ENCODE data around the gene MID1.

Gene MID1

GRCh38 chrX:10631416-10632145 lies 11.2 kb upstream of the MID1 start:
- H3K36me3 Mint-ChIP-seq = no peaks in the 10 kb centered on the region
- H3K27ac Mint-ChIP-seq = no peak overlapping the region
- H3K9me3 Mint-ChIP-seq = no peaks in the 10 kb centered on the region
- H3K27me3 Mint-ChIP-seq = peaks cover 9% of the 10 kb centered on the region
- no peak for ATAC-seq (ENCODE audit: low read depth)
- H3K4me1 Mint-ChIP-seq = no peaks in the 10 kb centered on the region
- no peak for DNase-seq (ENCODE audit: low spot score in 2 of 2)
- no peak overlapping the region for H3K4me3 Mint-ChIP-seq

DNA sequence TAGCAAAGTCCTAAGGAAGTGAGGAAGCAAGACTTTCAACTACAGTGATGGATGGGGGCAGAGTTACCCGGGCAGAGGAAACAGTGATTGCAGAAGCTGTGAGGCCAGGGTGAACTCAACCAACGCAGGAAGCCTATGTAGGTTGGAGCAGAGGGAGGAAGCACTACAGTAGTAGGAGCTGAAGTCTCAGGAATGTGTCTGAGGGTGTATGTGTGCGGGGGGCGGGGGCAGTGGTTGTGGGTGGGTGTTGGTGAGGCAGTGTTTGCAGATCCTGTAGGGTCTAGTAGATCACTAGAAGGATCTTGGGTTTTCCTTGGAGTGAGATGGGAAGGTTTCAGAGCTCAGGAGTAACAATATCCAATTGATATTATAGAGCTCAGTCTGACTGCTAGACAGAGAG lies 9.9 kb upstream of the MID1 start:
- Mint-ChIP-seq H3K27ac (no peak overlapping the region), H3K27me3 (peaks cover 9% of the 10 kb centered on the region), H3K4me1 (no peaks in the 10 kb centered on the region), H3K4me3 (no peak overlapping the region), H3K9me3 (no peaks in the 10 kb centered on the region), H3K36me3 (no peaks in the 10 kb centered on the region)
- ATAC-seq (ENCODE audit: low read depth) (no peak), DNase-seq (ENCODE audit: low spot score in 2 of 2) (no peak)

DNA sequence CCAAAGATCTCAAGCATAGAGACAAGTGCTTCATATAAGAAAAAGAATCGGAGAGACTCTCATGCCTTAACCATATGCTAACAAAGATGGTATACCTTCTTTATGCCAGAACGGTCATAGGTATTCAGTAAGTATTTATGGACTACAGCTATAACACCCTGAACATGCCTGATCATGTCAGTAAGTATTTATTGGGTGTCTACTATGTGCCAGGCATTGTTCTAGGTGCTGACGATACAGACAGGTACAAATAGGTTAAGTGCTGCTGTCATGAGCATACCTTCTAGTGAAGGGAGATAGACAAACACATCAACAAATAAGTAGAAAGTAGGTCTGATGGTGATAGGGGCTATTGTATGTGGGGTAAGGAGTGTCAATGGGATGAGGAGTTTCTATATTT lies 9.5 kb upstream of the MID1 start:
- no peak for ATAC-seq (ENCODE audit: low read depth)
- no peak overlapping the region for H3K4me3 Mint-ChIP-seq
- no peaks in the 10 kb centered on the region for H3K9me3 Mint-ChIP-seq
- no peak for DNase-seq (ENCODE audit: low spot score in 2 of 2)
- H3K36me3 Mint-ChIP-seq = no peaks in the 10 kb centered on the region
- no peaks in the 10 kb centered on the region for H3K4me1 Mint-ChIP-seq
- peaks cover 7% of the 10 kb centered on the region for H3K27me3 Mint-ChIP-seq
- no peak overlapping the region for H3K27ac Mint-ChIP-seq

DNA sequence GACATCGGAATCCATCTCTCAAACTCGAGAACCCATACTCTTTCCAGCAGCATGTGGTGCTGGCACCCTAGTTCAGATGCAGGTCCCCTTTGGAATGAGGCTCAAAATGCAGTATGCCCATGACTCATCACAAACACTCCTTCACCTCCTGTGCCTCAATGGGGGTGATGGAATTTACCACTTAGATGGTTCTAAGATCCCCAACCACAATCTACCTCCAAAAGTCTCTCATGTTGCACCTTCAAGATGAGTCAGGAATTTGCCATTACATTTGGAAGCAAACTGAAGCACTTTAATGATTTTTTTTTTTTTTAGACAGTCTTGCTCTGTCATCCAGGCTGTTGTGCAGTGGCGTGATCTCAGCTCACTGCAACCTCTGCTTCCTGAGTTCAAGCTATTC lies 8.5 kb upstream of the MID1 start:
- no peaks in the 10 kb centered on the region for H3K36me3 Mint-ChIP-seq
- H3K9me3 Mint-ChIP-seq = no peaks in the 10 kb centered on the region
- no peak for DNase-seq (ENCODE audit: low spot score in 2 of 2)
- no peak for ATAC-seq (ENCODE audit: low read depth)
- no peaks in the 10 kb centered on the region for H3K4me1 Mint-ChIP-seq
- H3K4me3 Mint-ChIP-seq = no peak overlapping the region
- H3K27ac Mint-ChIP-seq = no peak overlapping the region
- peaks cover 7% of the 10 kb centered on the region for H3K27me3 Mint-ChIP-seq

GRCh38 chrX:10622197-10622596 lies 1.8 kb upstream of the MID1 start:
- Mint-ChIP-seq H3K4me1 (peaks cover 7% of the 10 kb centered on the region), H3K9me3 (no peaks in the 10 kb centered on the region), H3K4me3 (no peak overlapping the region), H3K36me3 (no peaks in the 10 kb centered on the region), H3K27me3 (peaks cover 10% of the 10 kb centered on the region), H3K27ac (no peak overlapping the region)
- ATAC-seq (ENCODE audit: low read depth) = no peak
- DNase-seq (ENCODE audit: low spot score in 2 of 2) = no peak

DNA sequence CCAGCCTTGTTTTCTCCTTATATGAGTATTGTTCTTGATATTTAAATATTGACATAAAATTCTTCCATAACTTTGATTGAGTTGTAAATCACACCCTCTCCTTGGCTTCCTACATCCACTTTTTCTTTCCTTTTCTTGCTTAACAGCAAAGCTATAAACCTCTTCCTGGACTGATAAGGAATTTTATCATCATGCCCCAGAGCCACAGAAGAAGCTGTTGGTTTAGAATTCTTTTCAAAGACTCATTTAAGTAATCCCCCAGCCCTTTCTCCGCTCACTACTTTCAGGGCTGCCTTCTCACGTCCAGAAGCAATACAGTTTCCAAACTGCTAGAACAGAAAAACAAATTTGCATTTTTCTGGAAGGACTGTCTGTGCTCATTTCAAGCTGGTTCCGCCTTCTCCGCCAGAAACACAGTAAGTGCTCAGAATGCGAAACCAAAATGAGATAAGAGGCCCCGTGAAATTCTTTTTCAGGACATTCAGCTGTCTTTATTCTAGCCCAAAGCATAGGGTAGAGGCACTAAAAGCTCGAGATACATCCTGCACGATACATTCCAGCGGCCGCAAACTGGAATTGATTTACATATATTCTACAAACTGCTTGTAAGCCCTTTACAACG lies 849 bp downstream of the MID1 start:
- H3K27ac Mint-ChIP-seq = no peak overlapping the region
- no peaks in the 10 kb centered on the region for H3K36me3 Mint-ChIP-seq
- peak overlapping the region; percentile 80 for H3K4me3 Mint-ChIP-seq
- ATAC-seq (ENCODE audit: low read depth) (peak; percentile 60), DNase-seq (ENCODE audit: low spot score in 2 of 2) (no peak)
- no peaks in the 10 kb centered on the region for H3K9me3 Mint-ChIP-seq
- H3K4me1 Mint-ChIP-seq = peaks cover 10% of the 10 kb centered on the region
- peaks cover 12% of the 10 kb centered on the region for H3K27me3 Mint-ChIP-seq

DNA sequence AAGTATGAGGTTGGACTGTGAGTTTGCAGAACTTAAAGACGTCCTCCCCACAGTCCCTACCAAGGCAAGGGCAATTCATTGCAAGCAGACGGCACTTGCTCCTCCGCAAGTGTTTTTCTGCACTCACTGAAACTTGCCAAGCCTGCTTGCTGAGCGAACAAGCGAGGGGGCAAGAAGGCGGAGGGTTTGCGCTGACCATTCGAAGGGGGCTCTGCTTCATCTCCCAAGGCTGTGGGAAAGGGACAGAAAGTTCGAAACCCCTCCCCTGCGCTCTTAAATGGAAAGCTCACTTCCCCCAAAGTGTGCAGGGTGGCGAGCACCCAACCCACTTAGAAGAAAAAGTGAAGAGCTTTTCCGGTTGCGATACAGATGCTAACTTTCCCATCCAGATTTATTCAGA lies 1.4 kb downstream of the MID1 start:
- ATAC-seq (ENCODE audit: low read depth) = no peak
- H3K4me3 Mint-ChIP-seq = peak overlapping the region; percentile 12
- peaks cover 10% of the 10 kb centered on the region for H3K4me1 Mint-ChIP-seq
- DNase-seq (ENCODE audit: low spot score in 2 of 2) = no peak
- H3K27me3 Mint-ChIP-seq = peaks cover 12% of the 10 kb centered on the region
- H3K36me3 Mint-ChIP-seq = no peaks in the 10 kb centered on the region
- no peak overlapping the region for H3K27ac Mint-ChIP-seq
- no peaks in the 10 kb centered on the region for H3K9me3 Mint-ChIP-seq

GRCh38 chrX:10617999-10618351 lies 2.4 kb downstream of the MID1 start:
- ATAC-seq (ENCODE audit: low read depth) = no peak
- Mint-ChIP-seq H3K4me3 (no peak overlapping the region), H3K9me3 (no peaks in the 10 kb centered on the region), H3K36me3 (no peaks in the 10 kb centered on the region), H3K4me1 (peaks cover 10% of the 10 kb centered on the region), H3K27me3 (peaks cover 12% of the 10 kb centered on the region), H3K27ac (no peak overlapping the region)
- DNase-seq (ENCODE audit: low spot score in 2 of 2) = no peak

DNA sequence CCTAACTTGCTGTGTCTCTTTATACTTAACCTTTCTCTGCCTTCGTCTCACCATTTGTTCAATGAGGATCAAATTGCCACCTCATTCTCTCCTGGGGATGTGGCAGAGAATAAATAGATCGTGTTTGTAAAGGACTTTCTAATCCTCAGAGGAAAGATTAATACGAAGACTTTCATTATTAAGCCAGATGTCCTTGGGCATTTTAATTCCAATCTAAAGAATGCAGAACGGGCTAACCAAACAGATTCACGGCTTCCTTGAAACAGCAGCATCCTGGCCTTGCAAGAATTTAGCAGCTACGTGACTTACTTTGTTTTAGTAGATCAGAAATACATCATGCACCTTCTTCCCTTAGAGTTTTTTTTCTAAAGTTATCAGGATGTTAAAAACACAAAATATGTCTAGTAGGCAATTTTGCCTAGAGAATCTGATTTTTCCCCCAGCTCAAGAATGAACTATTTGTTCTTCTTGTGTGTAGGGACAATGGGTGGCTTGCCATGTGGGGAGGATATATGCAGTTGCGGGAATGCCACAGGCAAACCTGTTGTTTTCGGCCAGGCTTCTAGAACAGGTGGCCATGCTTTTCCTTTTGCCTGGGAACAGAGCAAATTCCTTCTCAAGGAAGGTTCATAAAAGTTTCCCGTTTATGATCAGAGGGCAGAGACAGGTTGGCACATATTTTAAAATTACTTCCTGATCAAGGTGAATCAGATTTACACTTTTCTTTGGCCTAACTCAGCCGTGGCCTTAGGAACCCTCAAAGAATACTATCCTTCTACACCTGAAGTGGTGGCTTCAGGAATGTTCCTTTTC lies 3.0 kb downstream of the MID1 start:
- Mint-ChIP-seq H3K27me3 (peaks cover 12% of the 10 kb centered on the region), H3K27ac (no peak overlapping the region), H3K4me1 (peaks cover 10% of the 10 kb centered on the region), H3K9me3 (no peaks in the 10 kb centered on the region), H3K4me3 (no peak overlapping the region), H3K36me3 (no peaks in the 10 kb centered on the region)
- no peak for ATAC-seq (ENCODE audit: low read depth)
- no peak for DNase-seq (ENCODE audit: low spot score in 2 of 2)

DNA sequence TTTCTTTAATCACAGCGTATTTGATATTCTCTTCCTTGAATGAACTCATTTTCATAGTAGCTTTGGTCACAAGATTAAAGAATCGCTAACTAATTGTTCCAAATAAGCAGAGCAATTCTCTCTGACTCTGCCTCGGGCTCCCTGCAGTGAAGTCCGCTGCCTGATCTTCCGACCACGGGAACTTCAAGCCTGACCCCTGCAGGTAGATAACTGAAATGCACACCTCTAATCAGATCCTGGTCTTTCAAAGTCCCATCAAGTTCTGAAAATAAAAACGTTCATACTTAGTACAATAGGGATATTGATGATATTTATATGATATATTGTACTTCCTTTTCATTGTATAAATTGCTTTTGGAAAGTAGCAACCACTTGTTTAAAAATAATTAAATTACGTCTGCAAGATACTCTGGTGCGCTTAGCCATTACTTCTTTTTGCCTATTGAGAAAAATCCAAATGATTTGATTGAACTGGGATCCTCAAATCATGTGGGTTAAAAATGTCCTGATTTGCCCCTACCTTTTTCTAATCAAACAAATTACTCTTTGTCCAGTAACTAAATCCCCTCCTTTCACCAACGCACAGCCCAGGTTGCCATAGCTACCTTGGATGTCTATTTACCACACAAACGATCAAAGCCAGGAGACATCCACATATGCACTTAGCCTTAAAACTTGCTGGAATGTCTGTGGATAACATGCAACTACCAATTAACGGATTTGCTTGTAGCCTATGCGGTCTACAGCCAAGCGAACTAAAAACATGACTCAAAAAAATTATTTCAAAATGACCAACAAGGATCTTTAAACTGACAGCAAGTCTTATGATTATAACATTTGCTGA lies 4.2 kb downstream of the MID1 start:
- DNase-seq (ENCODE audit: low spot score in 2 of 2) = no peak
- ATAC-seq (ENCODE audit: low read depth) = peak; percentile 50
- no peak overlapping the region for H3K27ac Mint-ChIP-seq
- H3K36me3 Mint-ChIP-seq = no peaks in the 10 kb centered on the region
- H3K4me3 Mint-ChIP-seq = no peak overlapping the region
- H3K4me1 Mint-ChIP-seq = peaks cover 10% of the 10 kb centered on the region
- no peaks in the 10 kb centered on the region for H3K9me3 Mint-ChIP-seq
- H3K27me3 Mint-ChIP-seq = peaks cover 10% of the 10 kb centered on the region

DNA sequence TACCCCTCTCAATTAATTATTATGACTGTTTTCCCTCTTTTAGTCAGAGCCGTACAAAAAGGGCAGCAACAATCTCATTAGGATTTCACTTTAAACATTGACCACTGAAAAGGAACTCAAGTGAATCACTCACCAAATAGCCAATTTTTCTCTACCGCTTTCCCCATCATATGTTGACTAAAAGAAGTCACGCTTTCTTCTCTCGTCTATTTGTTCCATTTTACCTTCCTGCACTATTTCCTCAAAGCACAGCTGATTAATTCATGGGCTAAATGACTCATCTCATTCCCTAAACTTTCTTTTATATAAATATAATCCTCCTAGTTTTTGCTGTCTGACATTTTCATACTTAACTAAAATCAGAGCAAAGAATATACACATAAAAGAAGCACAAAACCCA lies 8.2 kb downstream of the MID1 start:
- no peak for DNase-seq (ENCODE audit: low spot score in 2 of 2)

GRCh38 chrX:10611441-10612090 lies 8.8 kb downstream of the MID1 start:
- Mint-ChIP-seq H3K9me3 (no peaks in the 10 kb centered on the region), H3K4me3 (no peak overlapping the region), H3K4me1 (peaks cover 2% of the 10 kb centered on the region), H3K27ac (no peak overlapping the region), H3K36me3 (no peaks in the 10 kb centered on the region), H3K27me3 (peaks cover 3% of the 10 kb centered on the region)
- no peak for DNase-seq (ENCODE audit: low spot score in 2 of 2)
- ATAC-seq (ENCODE audit: low read depth) = no peak

More for the DNA sequence above, 8.2 kb downstream of the MID1 start:
- ATAC-seq (ENCODE audit: low read depth) = no peak
- Mint-ChIP-seq H3K27ac (no peak overlapping the region), H3K27me3 (peaks cover 3% of the 10 kb centered on the region), H3K4me1 (peaks cover 2% of the 10 kb centered on the region), H3K9me3 (no peaks in the 10 kb centered on the region), H3K36me3 (no peaks in the 10 kb centered on the region), H3K4me3 (no peak overlapping the region)

DNA sequence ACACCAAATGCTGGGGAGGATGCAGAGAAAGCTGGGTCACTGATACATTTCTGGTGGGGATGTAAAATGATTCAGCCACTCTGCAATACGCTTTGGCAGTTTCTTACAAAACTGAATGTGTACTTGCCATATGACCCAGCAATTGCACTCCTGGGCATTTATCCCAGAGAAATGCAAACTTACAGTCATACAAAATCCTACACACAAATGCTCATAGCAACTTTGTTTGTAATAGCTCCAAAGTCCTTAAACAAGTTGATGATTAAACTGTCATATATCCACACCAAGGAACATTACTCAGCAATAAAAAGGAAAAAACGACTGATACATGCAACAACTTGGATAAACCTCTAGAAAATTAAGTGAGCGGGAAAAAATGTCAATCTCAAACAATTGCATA lies 12.3 kb downstream of the MID1 start:
- no peak overlapping the region for H3K4me3 Mint-ChIP-seq

More for the DNA sequence above, 12.3 kb downstream of the MID1 start:
- Mint-ChIP-seq H3K27ac (no peak overlapping the region), H3K27me3 (no peaks in the 10 kb centered on the region), H3K9me3 (no peaks in the 10 kb centered on the region), H3K4me1 (no peaks in the 10 kb centered on the region), H3K36me3 (no peaks in the 10 kb centered on the region)
- DNase-seq (ENCODE audit: low spot score in 2 of 2) (no peak), ATAC-seq (ENCODE audit: low read depth) (no peak)

Data from memory B cell (primary cell).